Hematopoietic multipotent progenitor cell treated with erythropoietin and hydrocortisone succinate and interleukin-3 and kit ligand, for 6 days (in vitro differentiated cells): ENCODE data around the gene IBTK.
"Not testable (repeated sequence)": the region's sequence is repeated elsewhere in the genome, so short reads cannot be mapped to it uniquely, and the experiment has no call there.

Experiments used
- DNase-seq: peaks from one replicate; pipeline ENCODE4 v3.0.0-alpha.2; 2015

The IBTK gene

GRCh38 chr6:82247505-82248272, at the start of gene IBTK:
TSS of gene IBTK (minus strand) at chr6:82247744. CDS start at chr6:82240486, 7,258 bp downstream.
- DNase-seq, result peak; percentile 96

GRCh38 chr6:82283771-82284410, 36.3 kb upstream of the IBTK start:
- no peak for DNase-seq

GRCh38 chr6:82281550-82281949, 34.0 kb upstream of the IBTK start:
- not testable (repeated sequence) for DNase-seq

- DNase-seq, result no peak
Observed at GRCh38 chr6:82277686-82278085, 30.1 kb upstream of the IBTK start.

GRCh38 chr6:82275686-82276085, 28.1 kb upstream of the IBTK start:
- no peak for DNase-seq

- DNase-seq, result no peak
Observed at GRCh38 chr6:82273295-82273694, 25.8 kb upstream of the IBTK start.

- DNase-seq, result peak; percentile 72
Observed at GRCh38 chr6:82270881-82271635, 23.5 kb upstream of the IBTK start.

GRCh38 chr6:82268301-82268846, 20.8 kb upstream of the IBTK start:
- DNase-seq, result no peak

GRCh38 chr6:82264824-82265223, 17.3 kb upstream of the IBTK start:
- DNase-seq, result no peak

GRCh38 chr6:82264321-82264720, 16.8 kb upstream of the IBTK start:
- DNase-seq, result no peak

- DNase-seq, result no peak
Observed at GRCh38 chr6:82263916-82264315, 16.4 kb upstream of the IBTK start.

- DNase-seq, result no peak
Observed at GRCh38 chr6:82260997-82261732, 13.6 kb upstream of the IBTK start.

GRCh38 chr6:82259389-82259788, 11.8 kb upstream of the IBTK start:
- peak; percentile 47 for DNase-seq

GRCh38 chr6:82257088-82257774, 9.7 kb upstream of the IBTK start:
- no peak for DNase-seq

- not testable (repeated sequence) for DNase-seq
Observed at GRCh38 chr6:82254722-82255121, 7.2 kb upstream of the IBTK start.

- DNase-seq, result peak; percentile 71
Observed at GRCh38 chr6:82251942-82252341, 4.4 kb upstream of the IBTK start.

GRCh38 chr6:82249381-82250253, 2.1 kb upstream of the IBTK start:
- DNase-seq, result no peak

- peak; percentile 13 for DNase-seq
Observed at GRCh38 chr6:82248273-82248735, 760 bp upstream of the IBTK start.

GRCh38 chr6:82246802-82247504, 591 bp downstream of the IBTK start:
- peak; percentile 74 for DNase-seq

GRCh38 chr6:82246370-82246769, 1.2 kb downstream of the IBTK start:
- DNase-seq, result no peak
